Kidney tubule cell (primary cell): ENCODE data around the gene CABS1.
A peak's percentile ranks its signal among the peaks of the same experiment; 100 is the strongest.

Experiments
- DNase-seq: peaks from one replicate; pipeline ENCODE4 v3.0.0-alpha.2; 2018; ENCODE audit warnings: low spot score

The CABS1 gene

DNA sequence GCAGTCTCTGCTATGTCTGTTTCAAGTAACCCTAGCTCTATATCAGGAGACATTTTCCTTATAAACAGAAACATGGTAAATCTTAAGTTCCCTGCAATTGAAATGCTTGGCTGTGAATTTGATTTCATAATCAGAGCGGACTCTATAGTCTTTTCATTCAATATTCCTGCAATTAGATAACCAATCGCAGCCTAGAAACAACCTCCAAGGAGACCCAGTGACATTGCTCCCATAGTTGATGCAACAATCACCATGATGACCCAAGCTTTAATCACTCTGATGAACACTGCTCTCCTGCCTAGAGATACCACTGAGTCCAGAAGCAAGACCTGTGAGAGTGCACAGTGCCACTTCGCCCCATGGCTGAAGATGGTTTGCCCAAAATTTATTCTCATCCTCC, at the start of gene CABS1:
CABS1 (plus strand) TSS at position 301 of the 400 bp plus-strand sequence; CDS start at position 360, 59 bp downstream.
- DNase-seq: no peak

- no peak for DNase-seq
Measured at GRCh38 chr4:70288651-70289050, 46.1 kb upstream of the CABS1 start.

GRCh38 chr4:70291341-70291740, 43.4 kb upstream of the CABS1 start:
- no peak for DNase-seq

- no peak for DNase-seq
Measured at GRCh38 chr4:70297576-70297975, 37.2 kb upstream of the CABS1 start.

DNA sequence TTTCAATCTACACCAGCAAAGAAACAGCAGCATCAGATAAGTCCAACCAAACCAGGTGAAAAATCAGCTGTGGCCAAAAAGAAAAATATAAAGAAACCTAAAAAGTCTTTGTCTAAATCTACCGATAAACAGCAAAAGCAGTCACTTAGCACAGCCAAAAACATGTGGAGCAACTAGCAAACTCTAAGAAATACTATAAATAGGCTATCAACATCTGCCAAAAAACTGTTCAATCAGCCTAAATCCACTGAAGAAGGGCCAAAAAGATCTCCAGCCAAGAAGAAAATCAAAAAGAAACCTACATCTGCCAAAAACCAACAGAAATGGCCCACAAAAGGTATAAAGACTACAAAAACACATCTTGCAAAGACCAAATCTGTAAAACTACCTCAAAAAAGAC, 36.7 kb upstream of the CABS1 start:
- no peak for DNase-seq

DNA sequence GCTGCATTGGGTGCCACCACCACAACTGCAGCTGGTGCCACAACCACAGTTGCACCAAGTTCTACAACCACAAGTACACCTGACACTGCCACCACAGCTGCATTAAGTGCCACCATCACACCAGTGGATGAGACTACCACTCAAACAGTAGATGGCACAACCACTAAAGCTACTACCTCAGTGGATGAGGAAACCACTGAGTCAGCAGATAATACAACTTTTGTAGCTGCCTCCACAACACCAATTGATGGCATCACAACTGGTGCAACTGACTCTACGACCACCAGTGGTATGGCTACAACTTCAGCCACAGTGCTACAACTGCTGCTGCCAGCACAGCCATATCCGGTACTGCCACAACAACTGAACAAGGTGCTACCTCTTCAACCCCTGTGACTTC, 35.1 kb upstream of the CABS1 start:
- DNase-seq: no peak

- DNase-seq: no peak
Measured at GRCh38 chr4:70300215-70300614, 34.6 kb upstream of the CABS1 start.

DNA sequence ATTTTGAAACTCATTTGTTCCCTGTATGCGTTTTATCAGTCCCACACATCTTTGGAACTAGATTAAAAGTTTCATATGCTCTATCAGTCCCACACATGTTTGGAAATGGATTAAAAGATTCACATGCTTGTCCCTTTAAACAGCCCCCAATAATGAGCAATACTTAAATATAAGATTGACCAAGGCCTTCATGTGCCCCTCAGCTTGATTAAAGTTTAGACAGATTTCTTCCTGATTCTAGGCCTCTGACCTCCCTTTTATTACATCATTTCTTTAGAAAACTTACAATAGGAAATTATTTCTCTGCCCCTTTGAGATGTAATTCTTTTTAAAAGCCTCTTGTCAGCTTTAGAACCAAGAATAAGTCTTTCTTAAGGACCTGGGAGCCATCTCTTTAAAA, 31.7 kb upstream of the CABS1 start:
- DNase-seq: no peak

- DNase-seq: no peak
Measured at GRCh38 chr4:70305601-70306000, 29.2 kb upstream of the CABS1 start.

- DNase-seq: no peak
Measured at GRCh38 chr4:70306076-70306475, 28.7 kb upstream of the CABS1 start.

DNA sequence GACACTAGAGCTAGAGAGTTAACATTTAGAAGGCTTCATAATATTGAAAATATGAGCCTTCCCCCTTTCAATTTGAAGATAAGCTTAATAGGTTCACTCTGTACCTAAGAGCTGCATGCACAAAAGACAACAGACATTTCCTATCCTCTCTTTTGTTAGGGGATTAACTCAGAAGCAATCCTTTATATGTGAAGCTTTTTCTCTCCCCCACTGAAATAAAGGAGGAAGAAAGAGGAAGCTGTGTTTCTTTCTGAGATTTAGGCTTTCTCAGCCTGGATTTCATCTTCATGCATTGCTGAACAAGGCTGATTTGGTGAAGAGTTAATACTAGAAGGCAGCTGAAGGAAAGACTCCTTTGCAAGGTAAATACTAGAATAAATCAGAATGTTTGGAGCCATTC, 21.0 kb upstream of the CABS1 start:
- no peak for DNase-seq

DNA sequence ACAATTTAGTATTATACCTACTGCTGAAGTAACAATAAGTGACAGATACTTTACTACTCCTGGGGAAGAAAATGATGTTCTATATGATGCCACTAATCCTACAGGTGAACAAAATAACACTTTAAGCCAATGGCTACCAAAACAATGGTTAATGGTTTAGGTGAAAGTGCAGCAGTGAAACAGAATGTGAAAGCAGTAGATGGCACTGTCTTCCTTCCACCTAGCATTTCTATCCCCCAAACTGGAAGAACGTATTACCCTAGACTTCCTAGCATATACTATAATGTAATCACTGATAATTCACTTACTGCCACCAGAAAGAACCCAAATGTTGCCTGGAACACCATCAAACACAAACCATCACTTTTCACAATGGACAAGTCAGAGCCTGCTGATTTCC, 18.9 kb upstream of the CABS1 start:
- DNase-seq: no peak

DNA sequence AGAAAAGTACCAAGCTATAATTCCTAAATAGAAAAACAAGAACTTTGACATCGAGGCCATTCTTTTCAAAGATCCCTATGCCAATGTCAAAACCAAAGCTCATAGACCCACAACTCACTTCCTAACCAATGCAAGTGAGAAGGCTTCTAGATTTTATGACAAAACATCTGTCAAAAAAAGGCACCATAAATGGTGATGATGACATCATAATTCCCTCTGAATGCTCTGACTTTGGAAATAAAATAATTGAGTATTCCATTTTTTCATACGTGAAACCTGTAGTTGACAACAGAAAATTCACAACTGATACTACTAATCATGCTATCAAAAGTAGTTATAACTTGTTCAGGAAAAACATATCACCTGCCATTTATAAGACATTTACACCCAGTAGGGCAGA, 8.7 kb upstream of the CABS1 start:
- DNase-seq: no peak

- no peak for DNase-seq
Measured at GRCh38 chr4:70336043-70336442, 1.3 kb downstream of the CABS1 start.

DNA sequence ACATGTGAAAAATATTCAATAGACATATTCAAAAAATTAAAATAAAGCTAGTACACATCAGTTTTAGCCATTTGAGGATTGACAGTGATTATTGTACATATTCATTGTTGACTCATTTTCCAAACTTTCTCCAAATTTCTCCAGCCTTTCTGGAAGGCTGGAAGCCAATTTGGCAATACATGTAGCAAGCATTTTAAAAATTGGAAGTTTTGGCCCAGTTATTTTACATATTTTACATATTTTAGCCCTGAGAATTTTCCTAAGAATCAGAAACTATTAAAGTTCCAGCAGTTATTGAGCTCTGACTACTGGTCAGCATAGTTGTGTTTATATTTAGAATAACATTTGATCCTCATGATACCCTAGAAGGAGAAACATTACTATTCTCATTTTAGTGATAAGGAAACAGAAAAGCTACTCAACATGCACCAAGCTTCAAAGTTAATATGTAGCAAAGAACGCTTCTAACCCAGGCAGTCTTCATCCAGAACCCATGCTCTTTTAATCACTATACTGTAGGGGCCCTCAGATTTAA, 3.2 kb downstream of the CABS1 start:
- DNase-seq: no peak

DNA sequence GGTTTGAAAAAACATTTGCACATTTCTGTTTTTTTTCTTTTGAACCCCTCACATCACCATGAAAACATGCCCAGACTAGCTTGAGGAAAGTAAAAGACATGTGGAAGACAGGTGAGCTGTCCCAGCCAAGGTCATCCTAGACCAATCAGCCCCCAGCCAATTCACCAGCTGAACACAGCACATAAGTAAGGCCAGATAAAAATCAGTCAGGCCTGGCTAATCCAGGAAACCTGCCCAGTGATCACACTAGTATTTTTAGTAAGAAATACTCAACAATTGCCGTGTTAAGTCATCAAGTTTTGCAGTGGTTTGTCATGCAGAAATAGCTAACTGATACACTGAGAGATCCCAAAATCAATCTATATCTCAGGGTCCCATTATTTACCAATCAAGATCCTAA, 21.4 kb downstream of the CABS1 start:
- peak; percentile 46 for DNase-seq

DNA sequence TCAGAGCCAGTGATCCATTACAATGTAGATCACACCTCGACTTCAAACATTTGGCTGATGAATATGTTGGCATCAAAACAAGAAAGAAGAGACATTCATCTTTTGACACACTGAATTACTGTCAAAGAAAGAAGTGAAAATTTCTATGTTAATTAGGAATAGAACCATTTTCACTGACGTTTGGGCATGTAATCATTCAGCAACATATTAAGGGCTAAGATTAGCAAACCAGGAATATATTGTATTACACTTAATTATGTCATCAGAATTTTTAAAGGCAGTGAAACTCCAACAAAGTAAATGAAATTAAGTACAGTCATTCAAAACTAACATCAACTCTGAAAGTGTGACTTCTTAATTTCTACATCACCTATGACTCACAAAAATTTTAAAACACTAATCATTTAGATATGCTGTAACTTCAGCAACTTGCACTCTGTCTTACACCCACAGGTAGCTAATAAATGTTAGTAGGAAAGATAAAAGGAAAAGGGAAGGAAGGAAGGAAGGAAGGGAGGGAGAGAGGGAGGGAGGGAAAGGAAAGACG, 24.4 kb downstream of the CABS1 start:
- DNase-seq: peak; percentile 46

DNA sequence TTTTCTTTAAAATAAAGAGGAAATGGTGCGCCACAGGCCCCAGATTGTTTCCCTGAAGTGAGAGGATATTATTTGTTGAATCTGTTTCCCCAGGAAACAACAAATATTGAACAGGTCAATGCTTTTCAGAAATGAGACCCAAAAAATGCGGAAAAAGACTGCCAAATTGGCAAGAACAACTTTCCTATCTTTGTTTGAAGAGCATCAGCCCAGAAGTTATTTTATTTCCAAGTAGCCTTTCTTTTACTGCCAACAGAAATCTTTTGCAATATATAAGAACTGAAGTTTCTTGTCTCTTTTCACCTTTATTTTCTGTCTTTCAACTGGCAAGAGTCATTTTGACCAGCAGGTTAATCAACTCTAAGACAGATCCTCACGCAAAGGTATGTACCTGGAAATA, 25.7 kb downstream of the CABS1 start, which contains the start of gene SMR3A:
SMR3A (plus strand) TSS at position 301 of the 400 bp plus-strand sequence. CDS start 1,356 bp downstream, outside the sequence.
- no peak for DNase-seq

GRCh38 chr4:70364002-70364401, 29.2 kb downstream of the CABS1 start:
- no peak for DNase-seq

DNA sequence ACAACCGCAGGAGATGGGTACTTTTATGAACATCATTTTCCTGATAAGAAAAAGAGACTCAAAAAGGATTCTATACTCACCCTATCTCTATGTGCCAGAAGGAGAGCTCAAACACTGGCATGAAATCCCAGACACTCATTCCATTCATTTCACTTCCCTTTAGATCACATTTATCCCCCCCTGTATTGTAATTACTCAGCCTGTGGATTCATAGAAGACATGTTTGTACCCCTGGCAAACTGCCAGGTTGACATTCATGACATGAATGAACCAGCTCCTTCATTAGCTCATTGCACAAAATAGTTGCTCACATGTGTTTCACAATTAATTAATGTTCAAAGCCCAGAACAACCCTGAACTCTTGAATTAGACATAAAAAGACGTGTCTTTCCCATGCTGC, 30.7 kb downstream of the CABS1 start:
- DNase-seq: peak; percentile 47

- DNase-seq: no peak
Measured at GRCh38 chr4:70367813-70368212, 33.0 kb downstream of the CABS1 start.

DNA sequence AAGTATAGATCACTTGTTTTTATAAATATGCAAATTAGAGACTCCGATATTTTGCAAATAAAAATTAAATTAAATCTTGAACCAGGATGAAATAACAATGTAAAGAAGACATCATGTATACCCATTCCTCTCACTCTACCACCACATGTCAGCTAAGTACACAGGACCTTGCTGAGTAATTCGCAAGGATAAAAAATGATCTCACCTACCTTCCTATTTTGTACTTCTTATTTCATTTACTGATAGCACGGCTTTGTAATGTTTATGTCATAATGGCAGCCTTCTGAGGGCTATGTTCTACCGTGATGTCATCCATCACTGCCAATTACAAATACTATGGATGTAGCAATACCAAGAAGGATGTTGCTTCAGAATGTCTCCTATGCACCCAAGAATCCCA, 37.2 kb downstream of the CABS1 start:
- DNase-seq: no peak

DNA sequence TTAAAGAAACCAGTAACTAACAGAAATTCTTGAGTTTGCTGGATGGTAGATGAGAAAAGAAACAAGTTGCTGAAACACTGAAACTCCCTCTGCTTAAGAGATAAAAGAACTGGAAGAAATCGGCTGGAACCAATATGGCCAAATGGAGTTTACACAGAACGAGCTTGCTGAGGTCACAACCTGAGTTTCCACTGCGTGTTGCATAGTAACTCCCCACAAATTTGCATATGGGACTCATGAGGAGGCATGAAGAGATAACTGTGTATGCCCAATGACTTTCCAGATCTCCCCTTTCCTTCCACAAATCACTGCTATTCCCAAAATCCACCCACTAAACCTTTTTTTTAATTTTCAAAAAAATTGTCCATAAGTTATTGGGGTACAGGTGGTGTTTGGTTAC, 38.0 kb downstream of the CABS1 start:
- no peak for DNase-seq

DNA sequence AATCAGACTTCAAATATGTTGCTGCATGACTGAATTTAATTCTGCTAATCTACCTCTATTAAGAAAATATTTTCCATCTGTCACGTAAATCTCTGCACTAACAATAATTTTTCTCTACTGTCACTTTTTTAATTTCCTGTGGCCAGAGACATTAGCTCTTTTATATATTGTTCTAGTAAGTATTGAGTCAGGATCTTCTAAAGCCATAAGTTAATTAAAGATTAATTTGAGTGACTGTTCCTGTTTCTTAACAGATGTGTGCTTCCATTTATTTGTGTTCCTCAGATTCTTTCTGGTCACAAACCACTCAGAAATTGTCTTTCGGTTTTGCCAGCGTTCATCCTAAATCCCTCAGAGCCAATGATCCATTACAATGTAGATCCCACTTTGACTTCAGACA, 45.8 kb downstream of the CABS1 start:
- DNase-seq: no peak
